GM19395 (cell line): Measurements from ENCODE around the gene MFAP3L.

Source experiments
- ATAC-seq: cut with Tn5 transposase; IDR thresholded peaks from one replicate; pipeline ENCODE4 v1.9.1; 2021; ENCODE audit warnings: mild to moderate bottlenecking, moderate library complexity; ENCODE audit not compliant: unreplicated experiment

MFAP3L gene

DNA sequence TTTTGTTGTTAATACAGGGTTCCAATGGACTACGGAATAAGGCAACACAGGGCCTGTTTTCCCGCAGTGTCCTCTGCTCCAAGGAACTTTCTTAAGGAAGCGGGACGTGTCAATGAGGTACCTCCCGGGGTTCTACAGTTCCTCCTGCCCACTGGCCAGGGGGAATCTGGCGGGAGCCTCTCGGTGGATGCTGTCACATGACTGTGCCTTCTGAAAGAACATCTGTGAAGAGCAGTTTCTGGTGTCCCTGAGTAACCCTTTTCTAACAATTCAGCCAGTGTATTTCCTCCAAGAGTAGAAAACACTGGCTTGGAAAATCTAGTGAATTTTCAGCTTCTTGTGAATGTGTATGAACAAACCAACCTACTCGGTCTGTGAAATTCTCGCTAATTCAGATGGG lies 32.7 kb downstream of the MFAP3L start:
- ATAC-seq = no peak

- ATAC-seq = no peak
These were observed 37.9 kb downstream of the MFAP3L start for GRCh38 chr4:169988252-169988651.

DNA sequence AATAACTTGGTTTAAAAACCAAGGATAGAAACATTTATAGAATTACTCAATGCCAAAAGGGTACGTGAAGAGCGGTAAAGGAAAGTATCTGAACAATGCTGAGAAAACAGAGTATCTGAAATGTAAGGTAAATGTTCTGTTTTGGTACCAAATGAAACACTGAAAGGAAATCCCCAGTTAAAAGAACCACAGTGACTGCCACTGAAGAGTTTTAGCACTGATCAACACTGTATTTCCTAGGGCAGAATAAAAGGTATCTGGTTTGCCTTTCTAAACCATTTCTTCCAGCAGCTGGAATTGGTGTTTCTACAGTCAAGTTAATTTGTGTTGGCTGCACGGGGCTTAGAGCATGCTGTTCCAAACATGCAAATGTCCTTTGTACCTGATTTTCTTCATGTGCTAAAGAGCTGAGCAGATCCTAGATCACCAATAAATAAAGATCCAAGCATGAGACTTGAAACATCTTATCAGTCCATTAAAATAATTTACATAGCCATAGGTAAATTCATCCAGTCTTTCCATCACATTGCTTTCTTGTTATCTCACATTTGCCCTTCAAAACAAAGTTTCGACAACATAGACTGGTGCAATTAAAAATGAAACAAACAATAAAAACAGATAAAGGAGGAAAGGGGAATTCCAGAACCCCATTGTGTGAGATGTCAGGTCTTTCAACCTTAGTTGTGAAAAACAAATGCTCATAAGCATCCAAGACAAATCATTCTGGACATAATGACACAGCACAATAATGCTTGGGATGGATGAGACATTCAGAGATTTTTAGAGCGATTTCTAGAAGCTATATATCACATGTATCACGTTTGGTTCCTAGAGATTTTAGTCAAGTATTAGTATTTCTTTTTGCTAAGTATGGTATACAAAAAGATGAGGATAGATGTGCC lies 38.6 kb downstream of the MFAP3L start:
- no peak for ATAC-seq

GRCh38 chr4:169986369-169986768 lies 39.8 kb downstream of the MFAP3L start:
- no peak for ATAC-seq

GRCh38 chr4:169985881-169986280 lies 40.3 kb downstream of the MFAP3L start:
- no peak for ATAC-seq

- no peak for ATAC-seq
These were observed 41.5 kb downstream of the MFAP3L start for GRCh38 chr4:169984745-169985144.

DNA sequence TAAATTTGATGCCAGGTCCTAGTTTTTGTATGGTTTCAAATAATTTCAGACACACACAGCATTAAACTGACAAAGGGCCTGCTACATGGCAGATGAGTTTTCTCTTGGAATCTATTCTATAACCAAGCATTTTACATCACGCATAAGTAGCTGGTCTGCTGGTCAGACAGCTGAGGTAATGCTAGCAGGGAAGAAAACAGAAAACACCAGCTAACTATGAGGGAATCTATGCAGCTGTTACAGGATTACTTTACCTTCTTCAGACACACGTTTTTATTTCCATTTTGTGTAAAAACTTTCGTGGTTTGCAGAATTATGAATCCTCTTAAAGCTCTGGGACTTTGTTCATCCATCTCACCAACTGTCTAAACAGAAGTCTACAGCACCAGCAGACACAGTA lies 42.0 kb downstream of the MFAP3L start:
- no peak for ATAC-seq

- ATAC-seq = no peak
These were observed 49.2 kb downstream of the MFAP3L start for GRCh38 chr4:169976951-169977350.

- no peak for ATAC-seq
These were observed 50.1 kb downstream of the MFAP3L start for GRCh38 chr4:169975838-169976796.

DNA sequence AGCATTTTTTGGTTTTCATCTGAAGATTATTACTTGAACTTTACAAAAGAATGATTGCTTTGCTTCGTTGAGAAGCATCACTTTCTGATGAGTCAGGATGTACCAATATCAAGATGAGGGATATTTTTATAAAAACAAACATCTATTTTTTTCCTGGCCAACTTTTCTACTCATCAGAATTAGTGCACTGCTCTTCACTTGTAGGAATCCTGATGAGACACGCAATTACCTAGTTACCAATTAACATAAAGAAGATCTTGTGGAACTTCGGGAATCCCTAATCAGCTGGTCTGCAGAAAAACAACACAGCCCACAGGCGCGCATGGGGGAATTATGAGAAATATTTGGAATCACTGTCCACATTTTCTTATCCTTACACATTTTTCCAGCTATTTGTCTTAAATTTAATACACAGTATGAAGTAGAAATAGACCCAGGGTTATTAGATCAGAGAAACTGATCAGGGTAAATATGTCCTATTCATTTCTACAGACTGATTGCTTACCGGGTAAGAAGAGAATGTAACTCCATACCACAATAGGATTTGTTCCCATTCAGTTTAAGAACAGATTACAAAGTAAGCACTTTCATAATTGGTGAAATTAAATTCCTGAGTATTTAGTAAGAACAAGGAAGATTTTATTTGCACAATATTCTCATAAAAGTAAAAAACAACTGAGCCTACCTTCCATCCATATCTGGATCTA lies 50.9 kb downstream of the MFAP3L start:
- ATAC-seq = no peak

DNA sequence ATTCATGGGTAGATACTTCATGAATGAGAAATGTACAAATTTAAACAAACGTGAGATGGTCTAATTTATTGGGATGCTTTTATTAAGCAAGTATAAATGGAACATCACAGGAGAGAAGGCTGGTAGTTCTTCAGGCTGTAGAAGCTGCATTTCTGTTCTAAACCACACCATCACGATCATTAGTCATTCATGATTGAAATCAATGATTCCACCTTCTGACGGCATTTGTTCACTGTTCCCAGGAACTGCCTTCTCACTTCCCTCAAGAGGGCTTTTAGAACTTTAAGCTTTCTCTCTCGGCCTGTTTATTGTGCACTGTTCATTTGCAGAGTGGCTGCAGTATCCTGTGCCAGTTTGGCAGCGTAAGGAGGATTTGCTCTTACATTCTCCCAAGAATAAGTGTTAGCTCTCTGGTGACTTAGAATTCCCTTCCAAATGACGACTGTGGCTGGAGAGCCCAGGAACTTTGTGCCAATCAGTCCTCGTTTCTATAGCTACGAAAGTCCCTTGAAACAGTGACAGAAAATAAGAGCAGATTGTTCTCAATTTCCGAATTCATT lies 54.7 kb downstream of the MFAP3L start:
- ATAC-seq = no peak

DNA sequence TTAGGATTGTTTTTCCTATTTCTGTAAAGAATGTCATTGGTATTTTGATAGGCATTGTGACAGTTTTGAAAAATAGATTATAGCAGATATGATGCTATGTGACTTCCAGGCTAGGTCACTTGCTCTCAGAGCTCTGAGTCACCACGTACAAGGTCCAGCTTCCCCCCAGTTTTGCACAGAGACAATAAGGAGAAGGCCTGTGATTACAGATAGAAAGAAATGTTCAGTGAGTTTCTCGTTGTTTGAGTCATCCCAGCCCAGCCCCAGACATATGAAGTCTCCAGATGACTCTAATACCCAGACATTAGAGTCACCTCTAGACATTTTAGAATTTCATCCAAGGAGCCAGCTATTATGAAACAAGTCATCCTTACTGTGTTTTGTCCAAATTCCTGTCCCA lies 57.2 kb downstream of the MFAP3L start:
- no peak for ATAC-seq

DNA sequence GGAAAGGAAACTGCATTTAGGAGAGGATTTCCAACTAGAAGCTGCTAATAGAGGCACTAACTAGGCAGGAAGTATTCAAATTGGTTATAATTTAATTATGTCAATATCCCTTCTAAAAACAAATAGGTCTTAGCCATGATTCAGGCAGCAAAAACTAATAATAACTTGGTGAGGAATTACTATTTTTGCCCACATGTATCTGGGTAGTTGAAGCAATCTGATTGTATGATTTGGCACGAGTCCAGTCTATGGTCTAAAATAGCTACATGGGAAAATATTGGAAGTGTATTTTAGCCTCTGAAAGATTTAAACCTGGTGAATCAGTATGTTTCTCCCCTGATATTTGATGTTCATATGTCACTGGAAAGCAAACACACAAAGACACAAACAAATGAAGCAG lies 62.2 kb downstream of the MFAP3L start:
- no peak for ATAC-seq

GRCh38 chr4:169959254-169959653 lies 66.9 kb downstream of the MFAP3L start:
- no peak for ATAC-seq

GRCh38 chr4:169958629-169959028 lies 67.6 kb downstream of the MFAP3L start:
- ATAC-seq = no peak

- no peak for ATAC-seq
These were observed 68.4 kb downstream of the MFAP3L start for GRCh38 chr4:169957785-169958184.

DNA sequence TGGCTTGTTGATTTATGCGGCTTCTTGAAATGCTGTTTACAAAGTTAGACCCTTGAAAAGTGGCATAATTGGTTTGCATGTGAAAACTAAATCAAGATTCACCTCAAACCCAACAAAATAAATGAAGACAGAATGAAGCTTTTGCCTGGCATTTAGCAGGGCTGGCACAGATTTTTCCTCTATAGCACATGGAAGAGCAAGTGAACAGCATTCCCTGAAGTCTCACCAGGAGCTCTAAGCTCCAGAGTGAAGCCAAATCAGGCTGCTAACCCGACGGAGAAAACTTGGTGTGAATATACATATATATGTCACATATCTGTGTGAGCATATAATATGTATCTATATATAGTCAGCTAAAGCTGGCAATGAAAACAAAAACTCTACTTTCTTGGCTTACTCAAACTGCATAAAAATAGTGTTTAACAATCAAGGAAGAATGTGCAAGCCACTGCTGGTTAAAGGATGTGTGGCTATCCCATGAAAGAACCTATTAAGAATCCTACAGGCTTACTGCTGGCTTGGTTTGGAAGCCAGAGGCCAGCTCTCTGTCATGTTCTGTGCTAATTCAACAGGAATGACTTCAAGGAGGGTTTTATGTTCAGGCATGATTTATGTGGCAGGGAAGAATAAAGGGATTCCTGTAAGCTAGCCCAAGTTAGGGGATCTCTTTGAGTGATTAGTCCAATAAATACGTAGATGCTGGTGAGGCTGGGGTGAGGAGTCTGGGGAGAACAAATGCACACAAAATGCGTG lies 69.9 kb downstream of the MFAP3L start:
- ATAC-seq = no peak

DNA sequence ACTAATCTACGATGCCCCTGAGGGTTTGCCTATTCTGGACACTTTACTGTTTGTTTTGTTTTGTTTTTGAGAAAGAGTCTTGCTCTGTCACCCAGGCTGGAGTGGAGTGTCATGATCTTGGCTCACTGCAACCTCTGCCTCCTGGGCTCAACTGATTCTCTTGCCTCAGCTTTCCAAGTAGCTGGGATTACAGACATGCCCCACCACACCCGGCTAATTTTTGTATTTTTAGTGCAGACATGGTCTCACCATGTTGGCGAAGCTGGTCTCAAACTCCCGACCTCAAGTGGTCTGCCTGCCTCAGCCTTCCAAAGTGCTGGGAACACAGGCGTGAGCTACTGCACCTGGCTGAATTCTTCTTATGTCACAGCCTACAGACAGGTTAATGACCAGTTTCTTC lies 70.7 kb downstream of the MFAP3L start:
- no peak for ATAC-seq

DNA sequence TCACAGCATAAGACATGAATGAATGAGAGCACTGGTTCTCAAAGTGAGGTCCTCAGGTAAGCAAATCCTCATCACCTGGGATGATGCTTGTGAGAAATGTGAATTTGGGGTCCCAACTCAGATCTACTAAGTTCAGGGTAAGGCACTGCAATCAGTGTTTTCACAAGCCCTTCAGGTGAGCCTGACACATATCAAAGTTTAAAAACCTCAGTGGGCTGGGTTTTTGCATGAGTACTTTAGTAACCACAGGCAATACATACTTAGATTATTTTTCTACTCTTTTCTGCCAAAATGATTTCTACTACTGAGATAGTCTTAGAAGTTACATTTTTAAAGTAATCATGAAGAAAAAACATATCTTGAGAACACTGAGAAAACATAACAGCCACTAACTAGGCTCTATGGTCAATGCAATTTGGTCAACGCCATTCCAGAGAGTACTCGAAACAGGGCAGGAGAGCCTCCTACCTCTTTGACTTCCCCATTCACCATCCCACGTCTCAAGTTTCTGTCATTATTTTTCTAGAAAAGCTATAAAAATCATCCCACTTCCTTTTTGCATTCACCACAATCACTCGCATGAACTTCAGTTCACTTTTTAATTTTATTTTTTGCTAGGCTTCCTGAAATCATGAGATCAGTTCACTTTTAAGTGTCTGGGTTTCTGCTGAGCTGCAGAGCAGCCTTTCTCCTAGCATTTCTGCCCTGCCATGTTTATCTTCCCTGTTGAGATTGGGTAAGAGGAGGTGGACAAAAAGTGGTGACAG lies 73.8 kb downstream of the MFAP3L start:
- peak; percentile 79 for ATAC-seq
